ENCODE data around the gene VASN. TPM values are rescaled to one million over a fixed set of nuclear protein-coding genes. Genes with fewer than 3 reads are reported as not detected.
A peak's percentile ranks its signal among the peaks of the same experiment; 100 is the strongest.

VASN gene
- total and polyA plus RNA-seq, 9 of the 15 experiments (the other 6 are each of a cell fraction or from before 2014, with no cell fraction given) = 0.01 to 2.5 (median 0.41) TPM; not detected in 1

- Histone ChIP-seq H3K79me2 (ENCODE audit: control insufficient read depth, insufficient read depth, low read length) (peaks cover 42% of the 10 kb centered on the region), H3K4me3 (no peak overlapping the region), H3K9ac (ENCODE audit: insufficient read depth in 1 of 2, low read depth in 2 of 2, low read length in 2 of 2) (no peak overlapping the region), H2AFZ (ENCODE audit: low read depth, low read length) (no peak overlapping the region), H3K9me3 (replicated peaks; ENCODE audit: control insufficient read depth, insufficient read depth, low read depth, low read length) (peaks cover 5% of the 10 kb centered on the region; the same call in 1 of the 2 replicates), H3K4me2 (ENCODE audit: insufficient read depth, low read length) (no peak overlapping the region), H4K20me1 (replicated peaks; ENCODE audit: control insufficient read depth, insufficient read depth, low read length) (peaks cover 2% of the 10 kb centered on the region; the same call in 1 of the 2 replicates), H3K36me3 (ENCODE audit: control insufficient read depth, insufficient read depth, low read length) (peaks cover 74% of the 10 kb centered on the region; the same call in 2 of the 3 replicates), H3K27ac (ENCODE audit: extremely low read depth, low read depth, low read length) (no peak overlapping the region), H3K9me1 (ENCODE audit: control insufficient read depth, insufficient read depth, low read length) (no peaks in the 10 kb centered on the region), H3K27me3 (ENCODE audit: control insufficient read depth in 2 of 2, insufficient read depth in 2 of 2, low read length in 2 of 2) (no peaks in the 10 kb centered on the region), H3K4me1 (replicated peaks in 1 of 2; ENCODE audit: control insufficient read depth in 2 of 2, insufficient read depth in 2 of 2, low read length in 2 of 2) (peaks cover 0 to 51% of the 10 kb centered on the region in 2 experiments; a peak in 2 of 5 replicates)
- 90% methylated on average over 4 of the region's 6 CpGs for WGBS (ENCODE audit: insufficient coverage, low coverage, missing lambda C conversion rate)
- FAIRE-seq = no peak
- intact Hi-C loops (cut with micrococcal nuclease) (no loop called here), in situ Hi-C loops (cut with MboI) (no loop called here)
- CTCF ChIA-PET (ENCODE audit: low intra/inter-chr PET ratio) = no interaction called here
- POLR2A ChIA-PET = interaction anchor here (0.6 kb wide), 1 partner anchor 17 kb away, joined by 3 read pairs; no protein-coding TSS in a partner anchor
- no peak for DNase-seq (ENCODE audit: extremely low read depth in 1 of 4, low spot score in 3 of 4)
- no TSS peak for BruUV-seq (replicated peaks)
- TF ChIP-seq NCOA6 (IDR thresholded peaks at IDR 0.05) = no peak
- no peak for ATAC-seq
Observed at GRCh38 chr16:4340443-4340842, 31.2 kb upstream of the VASN start.

- no peaks in the 10 kb centered on the region for H3K9me1 ChIP-seq (ENCODE audit: control insufficient read depth, insufficient read depth, low read length)
- H3K27me3 ChIP-seq (ENCODE audit: control insufficient read depth in 2 of 2, insufficient read depth in 2 of 2, low read length in 2 of 2) = no peaks in the 10 kb centered on the region
- peaks cover 2% of the 10 kb centered on the region; the same call in 1 of the 2 replicates for H4K20me1 ChIP-seq (replicated peaks; ENCODE audit: control insufficient read depth, insufficient read depth, low read length)
- ATAC-seq (no peak), DNase-seq (ENCODE audit: extremely low read depth in 1 of 4, low spot score in 3 of 4) (no peak), FAIRE-seq (no peak)
- ChIA-PET CTCF (ENCODE audit: low intra/inter-chr PET ratio) (no interaction called here), POLR2A (interaction anchor here (1.3 kb wide), 1 partner anchor 9 kb away, joined by 7 read pairs; no protein-coding TSS in a partner anchor)
- H3K36me3 ChIP-seq (ENCODE audit: control insufficient read depth, insufficient read depth, low read length) = peaks cover 76% of the 10 kb centered on the region; the same call in 2 of the 3 replicates
- intact Hi-C loops (cut with micrococcal nuclease) (no loop called here), in situ Hi-C loops (cut with MboI) (no loop called here)
- H3K9ac ChIP-seq (ENCODE audit: insufficient read depth in 1 of 2, low read depth in 2 of 2, low read length in 2 of 2) = peak overlapping the region in 1 of 2 experiments; percentile 63; a peak in 2 of 4 replicates
- no peak overlapping the region for H3K4me3 ChIP-seq
- H3K79me2 ChIP-seq (ENCODE audit: control insufficient read depth, insufficient read depth, low read length) = peaks cover 50% of the 10 kb centered on the region
- peaks cover 9% of the 10 kb centered on the region; the same call in 1 of the 2 replicates for H3K9me3 ChIP-seq (replicated peaks; ENCODE audit: control insufficient read depth, insufficient read depth, low read depth, low read length)
- 98% methylated on average over 13 of the region's 13 CpGs for WGBS (ENCODE audit: insufficient coverage, low coverage, missing lambda C conversion rate)
- H3K4me2 ChIP-seq (ENCODE audit: insufficient read depth, low read length) = no peak overlapping the region
- H2AFZ ChIP-seq (ENCODE audit: low read depth, low read length) = no peak overlapping the region
- H3K27ac ChIP-seq (ENCODE audit: extremely low read depth, low read depth, low read length) = no peak overlapping the region
- no TSS peak for BruUV-seq (replicated peaks)
- peaks cover 0 to 50% of the 10 kb centered on the region in 2 experiments; a peak in 2 of 5 replicates for H3K4me1 ChIP-seq (replicated peaks in 1 of 2; ENCODE audit: control insufficient read depth in 2 of 2, insufficient read depth in 2 of 2, low read length in 2 of 2)
- TF ChIP-seq RBM15 (IDR thresholded peaks at IDR 0.05; ENCODE audit: insufficient read depth, low read length) (no peak), PYGO2 (tag; IDR thresholded peaks at IDR 0.05) (no peak), CBFA2T3 (IDR thresholded peaks at IDR 0.05) (no peak), HDAC6 (IDR thresholded peaks at IDR 0.05; ENCODE audit: low read depth, low read length) (no peak), RB1 (IDR thresholded peaks at IDR 0.05; ENCODE audit: low read depth) (no peak), ZKSCAN8 (CRISPR knock-in tag; IDR thresholded peaks at IDR 0.05) (no peak), CBX5 (IDR thresholded peaks at IDR 0.05; ENCODE audit: borderline replicate concordance, low read depth) (no peak), ATF4 (CRISPR knock-in tag; IDR thresholded peaks at IDR 0.05) (no peak), ADNP (tag; IDR thresholded peaks at IDR 0.05) (no peak), MYC (IDR thresholded peaks at IDR 0.05; ENCODE audit: low read depth, low read length) (no peak), MYC (CRISPR knock-in tag; IDR thresholded peaks at IDR 0.05; ENCODE audit: borderline replicate concordance, low read depth) (no peak), BCLAF1 (IDR thresholded peaks at IDR 0.05; ENCODE audit: borderline replicate concordance in 1 of 2, control insufficient read depth in 1 of 2, low read depth in 2 of 2, low read length in 1 of 2) (no peak)
Observed at GRCh38 chr16:4341250-4341649, 30.4 kb upstream of the VASN start.

All from K562 (cell line).